Mucosa of rectum (tissue), 2 donors: Measurements from ENCODE around the gene CCDC196.

ENCODE experiments used
- H3K27ac ChIP-seq, 2 donors: one replicate each; pipeline ENCODE4 v1.7.0; 2013; ENCODE audit warnings: inconsistent platforms in 2 of 2, low read depth in 2 of 2, low read length in 2 of 2
- H3K27me3 ChIP-seq, 2 donors: one replicate each; pipeline ENCODE4 v1.7.0; 2013; ENCODE audit warnings: low read length in 2 of 2; ENCODE audit not compliant: control insufficient read depth in 2 of 2, insufficient read depth in 2 of 2
- H3K36me3 ChIP-seq, 2 donors: one replicate each; pipeline ENCODE4 v1.7.0; 2013; ENCODE audit warnings: low read length in 2 of 2; ENCODE audit not compliant: control insufficient read depth in 2 of 2, insufficient read depth in 2 of 2
- H3K4me1 ChIP-seq, 2 donors: one replicate each; pipeline ENCODE4 v1.7.0; 2013; ENCODE audit warnings: low read length in 2 of 2, mild to moderate bottlenecking in 1 of 2; ENCODE audit not compliant: control insufficient read depth in 2 of 2, insufficient read depth in 2 of 2
- H3K4me3 ChIP-seq, 2 donors: one replicate each; pipeline ENCODE4 v1.7.0; 2013; ENCODE audit warnings: low read length in 2 of 2
- H3K9ac ChIP-seq, 2 donors: one replicate each; pipeline ENCODE4 v1.7.0; 2013; ENCODE audit warnings: low read length in 2 of 2, low read depth in 1 of 2, mild to moderate bottlenecking in 1 of 2
- H3K9me3 ChIP-seq, 2 donors: one replicate each; pipeline ENCODE4 v1.7.0; 2013; ENCODE audit warnings: low read length in 2 of 2; ENCODE audit not compliant: control insufficient read depth in 2 of 2
- donor health status: healthy.
- donor health status: Normal muscosa, but diverticular disease.

Gene CCDC196

GRCh38 chr14:66485910-66486421 lies at the start of gene CCDC196:
CCDC196 (plus strand) TSS chr14:66486371; CDS start chr14:66486503, 132 bp downstream.
- Histone ChIP-seq H3K4me1 (no peaks in the 10 kb centered on the region), H3K4me3 (no peak within 1 kb of the TSS), H3K27me3 (no peaks in the 10 kb centered on the region), H3K9me3 (no peaks in the 10 kb centered on the region), H3K36me3 (no peaks in the 10 kb centered on the region), H3K9ac (no peak within 1 kb of the TSS), H3K27ac (no peak within 1 kb of the TSS)

GRCh38 chr14:66440801-66441200 lies 45.4 kb upstream of the CCDC196 start:
- Histone ChIP-seq H3K9ac (no peak overlapping the region), H3K4me3 (no peak overlapping the region), H3K9me3 (no peaks in the 10 kb centered on the region), H3K27ac (no peak overlapping the region), H3K4me1 (peaks cover 0 to 2% of the 10 kb centered on the region in 2 donors), H3K27me3 (no peaks in the 10 kb centered on the region), H3K36me3 (no peaks in the 10 kb centered on the region)

- no peaks in the 10 kb centered on the region for H3K27me3 ChIP-seq
- no peaks in the 10 kb centered on the region for H3K4me1 ChIP-seq
- no peak overlapping the region for H3K4me3 ChIP-seq
- no peak overlapping the region for H3K27ac ChIP-seq
- H3K36me3 ChIP-seq = no peaks in the 10 kb centered on the region
- no peak overlapping the region for H3K9ac ChIP-seq
- H3K9me3 ChIP-seq = no peaks in the 10 kb centered on the region
Measured at GRCh38 chr14:66442953-66443571, 43.1 kb upstream of the CCDC196 start.

- no peaks in the 10 kb centered on the region for H3K27me3 ChIP-seq
- H3K9me3 ChIP-seq = no peaks in the 10 kb centered on the region
- no peak overlapping the region for H3K27ac ChIP-seq
- no peak overlapping the region for H3K4me3 ChIP-seq
- H3K36me3 ChIP-seq = no peaks in the 10 kb centered on the region
- no peak overlapping the region for H3K9ac ChIP-seq
- H3K4me1 ChIP-seq = no peaks in the 10 kb centered on the region
Measured at GRCh38 chr14:66443785-66444184, 42.4 kb upstream of the CCDC196 start.

- Histone ChIP-seq H3K4me1 (no peaks in the 10 kb centered on the region), H3K27ac (no peak overlapping the region), H3K4me3 (no peak overlapping the region), H3K9ac (no peak overlapping the region), H3K36me3 (no peaks in the 10 kb centered on the region), H3K9me3 (no peaks in the 10 kb centered on the region), H3K27me3 (no peaks in the 10 kb centered on the region)
Measured at GRCh38 chr14:66444271-66444927, 41.8 kb upstream of the CCDC196 start.

GRCh38 chr14:66445936-66446335 lies 40.2 kb upstream of the CCDC196 start:
- H3K9me3 ChIP-seq = no peaks in the 10 kb centered on the region
- H3K36me3 ChIP-seq = no peaks in the 10 kb centered on the region
- H3K9ac ChIP-seq = no peak overlapping the region
- no peaks in the 10 kb centered on the region for H3K27me3 ChIP-seq
- no peak overlapping the region for H3K4me3 ChIP-seq
- H3K27ac ChIP-seq = no peak overlapping the region
- no peaks in the 10 kb centered on the region for H3K4me1 ChIP-seq

- H3K27me3 ChIP-seq = no peaks in the 10 kb centered on the region
- H3K27ac ChIP-seq = no peak overlapping the region
- no peaks in the 10 kb centered on the region for H3K4me1 ChIP-seq
- H3K9me3 ChIP-seq = no peaks in the 10 kb centered on the region
- H3K4me3 ChIP-seq = no peak overlapping the region
- H3K36me3 ChIP-seq = no peaks in the 10 kb centered on the region
- no peak overlapping the region for H3K9ac ChIP-seq
Measured at GRCh38 chr14:66453469-66453868, 32.7 kb upstream of the CCDC196 start.

- no peaks in the 10 kb centered on the region for H3K27me3 ChIP-seq
- no peak overlapping the region for H3K4me3 ChIP-seq
- H3K9ac ChIP-seq = no peak overlapping the region
- H3K36me3 ChIP-seq = no peaks in the 10 kb centered on the region
- H3K27ac ChIP-seq = no peak overlapping the region
- H3K9me3 ChIP-seq = no peaks in the 10 kb centered on the region
- no peaks in the 10 kb centered on the region for H3K4me1 ChIP-seq
Measured at GRCh38 chr14:66459603-66460002, 26.6 kb upstream of the CCDC196 start.

- H3K9me3 ChIP-seq = no peaks in the 10 kb centered on the region
- H3K4me1 ChIP-seq = no peaks in the 10 kb centered on the region
- no peaks in the 10 kb centered on the region for H3K27me3 ChIP-seq
- H3K27ac ChIP-seq = no peak overlapping the region
- H3K4me3 ChIP-seq = no peak overlapping the region
- no peaks in the 10 kb centered on the region for H3K36me3 ChIP-seq
- H3K9ac ChIP-seq = no peak overlapping the region
Measured at GRCh38 chr14:66464261-66464660, 21.9 kb upstream of the CCDC196 start.

- Histone ChIP-seq H3K9ac (no peak overlapping the region), H3K9me3 (peaks cover 0 to 3% of the 10 kb centered on the region in 2 donors), H3K27me3 (no peaks in the 10 kb centered on the region), H3K27ac (no peak overlapping the region), H3K36me3 (no peaks in the 10 kb centered on the region), H3K4me1 (no peaks in the 10 kb centered on the region), H3K4me3 (no peak overlapping the region)
Measured at GRCh38 chr14:66468778-66469367, 17.3 kb upstream of the CCDC196 start.
